OCI-LY1 (cell line): ENCODE measurements around the gene TAF4.

Source experiments
- H2AFZ ChIP-seq: fragments of 200-600 bp; sonication (generic), shearing (Covaris generic); 2 replicates; pipeline ENCODE4 v1.6.0; 2014; ENCODE audit warnings: antibody characterized with exemption, mild to moderate bottlenecking, low read length
- H3F3A ChIP-seq: fragments of 200-600 bp; sonication (generic), shearing (Covaris generic); 2 replicates; pipeline ENCODE4 v1.6.0; 2014; ENCODE audit warnings: mild to moderate bottlenecking, antibody characterized with exemption, low read length, moderate library complexity; ENCODE audit not compliant: insufficient read depth
- H3K27ac ChIP-seq: fragments of 200-600 bp; sonication (generic); 2 replicates; pipeline ENCODE4 v1.5.1; 2014; ENCODE audit warnings: low read length, mixed run types, mild to moderate bottlenecking, low read depth; ENCODE audit not compliant: poor library complexity, severe bottlenecking
- H3K27me3 ChIP-seq: fragments of 200-600 bp; sonication (generic); 2 replicates; pipeline ENCODE4 v1.6.0; 2014; ENCODE audit warnings: antibody characterized with exemption, mild to moderate bottlenecking, low read length, moderate library complexity; ENCODE audit not compliant: insufficient read depth
- H3K36me3 ChIP-seq: fragments of 200-600 bp; sonication (generic); 2 replicates; pipeline ENCODE4 v1.6.1; 2014; ENCODE audit warnings: mild to moderate bottlenecking, antibody characterized with exemption, low read length, moderate library complexity, mixed read lengths; ENCODE audit not compliant: insufficient read depth
- H3K4me1 ChIP-seq: fragments of 200-600 bp; sonication (generic); 2 replicates; pipeline ENCODE4 v1.5.1; 2014; ENCODE audit warnings: mild to moderate bottlenecking, low read length, moderate library complexity; ENCODE audit not compliant: insufficient read depth, severe bottlenecking
- H3K4me2 ChIP-seq: fragments of 200-600 bp; sonication (generic), shearing (Covaris generic); 2 replicates; pipeline ENCODE4 v1.6.1; 2014; ENCODE audit warnings: low read length
- H3K4me3 ChIP-seq: fragments of 200-600 bp; sonication (generic); 2 replicates; pipeline ENCODE4 v1.5.1; 2014; ENCODE audit warnings: low read length, low read depth, mild to moderate bottlenecking, mixed read lengths; ENCODE audit not compliant: poor library complexity, severe bottlenecking
- H3K79me2 ChIP-seq: fragments of 200-600 bp; shearing (Covaris generic); 2 replicates; pipeline ENCODE4 v1.6.1; 2016; ENCODE audit warnings: mixed run types, low read length, mixed read lengths; ENCODE audit not compliant: insufficient read depth
- H3K9ac ChIP-seq: fragments of 200-600 bp; sonication (generic), shearing (Covaris generic); 2 replicates; pipeline ENCODE4 v1.6.1; 2014; ENCODE audit warnings: mild to moderate bottlenecking, low read length, mixed read lengths
- H3K9me2 ChIP-seq: fragments of 200-600 bp; sonication (generic), shearing (Covaris generic); 2 replicates; pipeline ENCODE4 v1.6.1; 2014; ENCODE audit warnings: low read depth, mild to moderate bottlenecking, low read length, mixed read lengths
- H3K9me3 ChIP-seq: fragments of 200-600 bp; shearing (Covaris generic); 2 replicates; pipeline ENCODE4 v1.6.1; 2014; ENCODE audit warnings: low read length, mixed read lengths
- H4K20me1 ChIP-seq: fragments of 200-600 bp; sonication (generic), shearing (Covaris generic); 2 replicates; pipeline ENCODE4 v1.6.0; 2016; ENCODE audit warnings: mild to moderate bottlenecking, low read length; ENCODE audit not compliant: insufficient read depth
- CTCF ChIP-seq: fragments of 200-600 bp; sonication (generic), shearing (Covaris generic); IDR thresholded peaks from 2 replicates; pipeline ENCODE4 v1.5.1; 2017; ENCODE audit warnings: mild to moderate bottlenecking, antibody characterized with exemption, low read length, moderate library complexity, mixed read lengths
- EZH2 ChIP-seq: fragments of 200-600 bp; sonication (generic), shearing (Covaris generic); IDR thresholded peaks from 2 replicates; pipeline ENCODE4 v1.8.0; 2017; ENCODE audit warnings: borderline replicate concordance, mixed run types, mild to moderate bottlenecking, antibody characterized with exemption, low read length, moderate library complexity, mixed read lengths

Gene TAF4

GRCh38 chr20:62060631-62061541, 4.8 kb downstream of the TAF4 start:
- Histone ChIP-seq H3K36me3 (peaks cover 23% of the 10 kb centered on the region), H3K9me2 (no peaks in the 10 kb centered on the region), H3K4me3 (no peak overlapping the region), H3K79me2 (peaks cover 55% of the 10 kb centered on the region), H3F3A (no peaks in the 10 kb centered on the region), H4K20me1 (no peaks in the 10 kb centered on the region), H3K27ac (no peak overlapping the region), H3K9ac (no peak overlapping the region), H3K4me1 (peaks cover 42% of the 10 kb centered on the region), H3K4me2 (no peak overlapping the region), H3K9me3 (no peaks in the 10 kb centered on the region), H2AFZ (no peak overlapping the region), H3K27me3 (no peaks in the 10 kb centered on the region)
- TF ChIP-seq EZH2, result no peak
- TF ChIP-seq CTCF, result no peak

- Histone ChIP-seq H3K4me2 (no peak overlapping the region; the same call in 1 of the 2 replicates), H3K9me3 (no peaks in the 10 kb centered on the region), H3K79me2 (peaks cover 55% of the 10 kb centered on the region), H4K20me1 (no peaks in the 10 kb centered on the region), H3K9me2 (no peaks in the 10 kb centered on the region), H3K9ac (no peak overlapping the region), H3K4me1 (peaks cover 42% of the 10 kb centered on the region), H3F3A (no peaks in the 10 kb centered on the region), H3K27ac (no peak overlapping the region), H3K27me3 (no peaks in the 10 kb centered on the region), H2AFZ (no peak overlapping the region), H3K36me3 (peaks cover 28% of the 10 kb centered on the region), H3K4me3 (no peak overlapping the region)
- no peak for TF ChIP-seq CTCF
- TF ChIP-seq EZH2, result no peak
These were observed 5.6 kb downstream of the TAF4 start for GRCh38 chr20:62059920-62060630.

GRCh38 chr20:62059401-62059800, 6.3 kb downstream of the TAF4 start:
- Histone ChIP-seq H3K27me3 (no peaks in the 10 kb centered on the region), H3K79me2 (peaks cover 55% of the 10 kb centered on the region), H4K20me1 (no peaks in the 10 kb centered on the region), H3K4me2 (no peak overlapping the region; the same call in 1 of the 2 replicates), H3K9me3 (no peaks in the 10 kb centered on the region), H2AFZ (no peak overlapping the region), H3K4me3 (no peak overlapping the region), H3K9me2 (no peaks in the 10 kb centered on the region), H3F3A (no peaks in the 10 kb centered on the region), H3K4me1 (peaks cover 42% of the 10 kb centered on the region), H3K9ac (no peak overlapping the region), H3K36me3 (peaks cover 35% of the 10 kb centered on the region), H3K27ac (no peak overlapping the region)
- TF ChIP-seq EZH2 (no peak), CTCF (no peak)
